Activated gamma-delta T cell (primary cell): ENCODE data around the gene DSC3.

Experiments
- DNase-seq: peaks from one replicate; lab custom pipeline; 2025; lab: John Stamatoyannopoulos, UW
- total RNA-seq, 2 donors: gene quantifications; one replicate each; lab custom pipeline; 2026; lab: John Stamatoyannopoulos, UW

The DSC3 gene
- total RNA-seq = 0.31 to 0.36 reads per million in 2 donors

DNA sequence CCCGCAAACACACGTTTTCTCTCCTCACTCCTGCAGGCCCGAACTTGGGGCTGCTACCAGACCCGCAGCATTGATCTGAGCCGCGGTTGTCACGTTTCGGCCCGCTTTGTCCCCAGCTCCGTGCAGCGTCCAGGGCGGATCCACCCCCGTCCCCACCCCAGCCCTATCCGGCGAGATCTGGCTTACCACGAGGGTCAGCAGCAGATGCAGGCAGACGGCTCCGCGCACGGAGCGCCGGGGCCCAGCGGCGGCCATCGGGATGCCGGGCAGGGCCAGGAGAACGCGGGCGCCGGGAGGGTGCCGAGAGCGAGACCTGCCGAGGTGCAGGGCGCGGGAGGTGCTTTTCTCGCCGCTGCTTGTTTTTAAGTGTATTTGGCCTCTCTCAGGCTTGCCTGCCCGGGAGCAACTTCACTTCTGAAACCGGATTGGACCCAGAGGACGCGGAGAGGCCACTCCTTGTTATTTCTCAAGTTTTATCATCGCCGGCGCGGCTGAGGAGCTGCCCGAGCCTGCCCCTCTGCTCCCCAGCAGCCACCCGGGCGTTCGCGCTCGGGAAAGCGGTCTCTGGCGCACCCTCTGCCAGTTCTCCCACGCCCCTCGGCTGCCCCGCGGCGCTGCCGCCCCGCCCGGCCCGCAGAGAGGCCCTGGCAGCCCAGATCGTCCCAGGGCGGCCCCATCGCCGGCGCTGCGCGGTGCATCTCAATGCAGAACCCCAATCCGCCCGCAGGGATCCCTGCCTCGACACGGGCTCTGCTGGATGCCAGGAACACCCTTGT lies at the start of gene DSC3:
DSC3 (minus strand) TSS at position 337 of the 776 bp plus-strand sequence; CDS start at position 255, 82 bp downstream.
- no peak for DNase-seq

DNA sequence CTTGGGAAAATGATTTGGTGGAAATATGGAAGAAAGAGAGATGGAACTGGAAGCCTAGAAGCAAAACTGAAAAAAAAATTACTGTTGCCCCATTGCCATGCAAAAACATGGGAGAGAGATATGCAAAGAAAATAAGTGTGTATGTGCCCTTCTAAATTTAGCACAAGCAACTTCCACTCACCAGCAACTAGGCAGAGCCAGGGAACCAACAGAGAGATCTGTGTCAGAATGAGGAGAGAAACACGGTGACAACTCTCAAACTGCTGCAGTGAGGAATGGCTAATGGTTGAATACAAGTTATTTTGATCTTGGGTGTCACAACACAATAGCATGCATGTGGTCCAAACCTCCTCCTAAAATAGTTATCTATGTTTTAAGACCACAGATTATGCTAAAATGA lies 48.8 kb upstream of the DSC3 start:
- no peak for DNase-seq

DNA sequence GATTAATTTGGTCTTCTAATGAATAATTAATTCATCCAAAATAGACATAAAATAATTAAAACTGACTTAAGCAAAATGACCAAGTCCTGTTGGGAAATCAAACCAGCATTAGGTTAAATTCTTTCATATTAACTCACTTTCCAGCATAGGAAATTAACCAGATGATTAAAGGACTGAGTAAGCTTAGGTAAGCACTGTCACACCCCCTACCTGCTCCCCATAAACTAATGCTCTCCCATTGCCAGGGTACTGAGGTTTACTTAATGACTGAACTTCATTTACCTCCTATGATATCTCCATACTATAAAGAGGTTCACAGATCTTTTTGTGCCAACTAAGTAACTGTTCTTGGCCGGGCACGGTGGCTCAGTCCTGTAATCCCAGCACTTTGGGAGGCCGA lies 46.0 kb upstream of the DSC3 start:
- DNase-seq = no peak

DNA sequence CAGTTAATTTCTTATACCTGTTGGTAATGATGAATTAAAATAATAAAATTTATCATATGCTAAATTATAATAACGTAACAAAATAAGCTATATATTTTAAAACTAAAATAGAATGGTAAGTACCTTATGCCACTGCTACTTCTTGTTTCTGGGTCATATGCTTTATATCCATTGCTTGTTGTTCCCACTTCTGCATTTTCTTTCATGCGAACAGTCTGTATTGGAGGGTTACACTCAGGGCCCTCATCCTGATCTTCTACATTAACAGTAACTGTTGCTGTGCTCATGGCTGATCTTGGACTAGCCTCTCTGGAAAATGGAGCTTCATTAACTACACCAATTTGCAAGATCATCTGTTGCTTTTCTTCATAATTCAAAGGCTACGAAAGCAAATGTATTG lies 37.4 kb upstream of the DSC3 start:
- no peak for DNase-seq

DNA sequence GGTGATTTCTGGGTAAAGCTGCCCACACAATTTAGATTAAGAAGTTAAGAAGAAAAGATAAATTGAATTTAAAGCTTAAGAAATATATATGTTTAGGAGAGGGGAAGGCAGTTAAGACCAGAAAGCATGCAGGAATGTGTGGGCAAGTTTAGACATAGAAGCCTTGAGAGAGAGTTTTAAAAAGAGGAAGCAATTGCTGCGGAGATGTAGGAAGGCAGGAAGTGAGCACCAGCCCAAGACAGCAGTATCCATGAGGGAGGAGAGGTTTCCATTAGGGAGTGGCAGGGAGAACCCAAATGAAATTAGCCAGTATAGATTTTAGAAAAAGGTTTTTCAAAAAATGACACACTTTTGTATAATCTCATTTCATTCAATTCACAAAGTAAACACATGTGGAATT lies 35.3 kb upstream of the DSC3 start:
- no peak for DNase-seq

DNA sequence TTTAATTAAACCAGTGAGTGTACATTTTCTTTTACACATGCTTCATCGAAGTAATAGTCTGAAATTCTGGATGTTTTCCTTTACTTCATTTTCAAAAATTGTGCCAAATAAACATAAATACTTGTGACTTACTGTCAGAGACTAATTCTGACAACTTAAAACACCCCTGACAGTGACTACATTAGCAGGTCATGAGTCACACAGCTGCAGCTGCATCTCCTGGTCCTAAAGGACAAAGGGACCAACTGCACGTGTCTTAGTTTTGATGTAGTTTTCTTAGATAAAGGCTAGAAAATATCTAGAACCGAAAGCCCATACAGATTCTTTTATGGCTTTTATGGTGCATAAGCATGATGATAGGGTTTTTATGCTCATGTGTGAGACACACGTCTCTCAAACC lies 29.6 kb upstream of the DSC3 start:
- DNase-seq = no peak

DNA sequence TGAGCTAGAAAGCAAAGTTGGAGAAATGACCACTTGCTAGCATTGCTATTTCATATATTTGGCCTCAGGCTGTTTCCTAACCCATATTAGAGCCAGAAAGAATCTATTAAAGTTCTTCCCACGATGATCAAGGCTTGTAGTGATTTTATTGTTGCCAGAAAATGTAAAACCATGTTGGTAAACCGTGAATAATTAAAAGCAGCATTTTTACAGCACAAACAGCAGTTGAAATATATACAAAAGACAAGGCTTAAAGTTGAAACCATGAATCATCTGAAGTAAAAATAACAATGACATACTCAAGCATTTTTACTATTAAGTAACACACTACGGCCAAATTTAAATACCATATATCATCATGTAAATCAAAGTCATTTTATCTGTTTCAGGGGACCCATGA lies 27.7 kb upstream of the DSC3 start:
- no peak for DNase-seq

DNA sequence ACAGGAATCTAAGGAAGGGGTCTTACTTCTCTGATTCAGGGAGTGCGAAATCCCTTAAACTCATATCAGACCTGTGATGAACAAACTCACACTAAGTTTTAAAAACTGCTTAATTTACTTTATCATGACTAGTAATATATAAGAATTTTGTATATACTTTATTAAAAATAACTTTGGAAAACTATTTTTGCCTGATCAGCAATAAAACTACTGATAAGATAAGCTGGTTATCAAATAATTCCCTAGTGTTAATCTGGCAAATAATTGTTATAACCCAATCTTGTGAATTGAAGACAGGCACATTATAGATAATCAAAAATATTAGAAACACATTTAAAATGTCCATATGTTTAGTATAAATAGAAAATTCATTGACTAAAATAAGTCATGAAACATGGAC lies 23.7 kb upstream of the DSC3 start:
- DNase-seq = no peak

DNA sequence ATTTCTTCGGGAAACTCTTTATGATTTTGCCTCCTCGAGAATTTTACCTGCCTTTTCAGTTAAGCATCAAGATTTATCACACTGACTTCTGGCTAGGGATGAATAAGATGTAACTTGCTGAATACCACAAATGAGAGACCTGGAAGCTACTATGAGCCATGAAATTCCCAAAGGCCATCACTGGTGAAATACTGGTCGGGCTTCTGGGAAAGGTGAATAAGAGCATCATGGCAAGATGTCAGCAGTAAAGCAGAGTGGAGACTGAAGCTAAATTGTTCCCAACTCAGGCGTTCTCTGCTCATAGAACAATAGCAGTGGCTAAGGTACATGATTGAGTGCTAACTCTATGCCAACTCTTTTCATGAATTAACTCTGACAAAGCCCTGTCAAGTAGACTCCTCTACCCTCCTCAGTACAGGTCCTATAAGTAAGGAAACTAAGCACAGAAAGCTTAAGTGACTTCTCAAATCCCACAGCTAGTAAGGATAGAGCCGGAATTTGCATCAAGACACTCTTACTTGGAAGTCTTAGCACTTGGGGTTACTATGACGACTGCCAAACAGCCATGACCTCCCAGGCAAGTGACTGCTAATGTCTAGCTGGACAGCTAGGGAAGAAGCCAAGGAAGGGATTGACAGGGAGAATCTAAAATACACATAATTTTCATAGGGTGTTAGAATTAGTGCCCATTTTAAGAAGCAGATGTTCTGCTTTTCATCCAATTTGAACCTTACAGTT lies 22.7 kb upstream of the DSC3 start:
- no peak for DNase-seq

DNA sequence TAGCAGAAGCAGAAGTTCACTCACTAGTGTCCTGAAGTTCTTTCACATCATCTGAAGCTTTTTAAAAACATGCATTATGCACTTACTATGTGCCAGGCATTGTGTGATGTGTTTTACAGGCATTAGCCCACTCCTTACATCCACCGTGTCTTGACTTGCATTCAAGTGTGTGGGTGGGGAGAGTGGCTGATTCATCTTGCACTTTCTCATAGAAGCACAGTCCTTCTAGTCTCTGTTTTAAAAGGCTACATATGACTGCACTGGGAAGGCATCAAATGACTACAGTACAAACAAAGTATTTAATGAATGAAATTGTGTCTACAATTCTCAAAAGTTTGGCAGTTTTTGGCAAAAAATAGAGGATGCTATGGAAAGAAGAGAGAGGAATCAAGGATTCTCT lies 21.6 kb upstream of the DSC3 start:
- no peak for DNase-seq

DNA sequence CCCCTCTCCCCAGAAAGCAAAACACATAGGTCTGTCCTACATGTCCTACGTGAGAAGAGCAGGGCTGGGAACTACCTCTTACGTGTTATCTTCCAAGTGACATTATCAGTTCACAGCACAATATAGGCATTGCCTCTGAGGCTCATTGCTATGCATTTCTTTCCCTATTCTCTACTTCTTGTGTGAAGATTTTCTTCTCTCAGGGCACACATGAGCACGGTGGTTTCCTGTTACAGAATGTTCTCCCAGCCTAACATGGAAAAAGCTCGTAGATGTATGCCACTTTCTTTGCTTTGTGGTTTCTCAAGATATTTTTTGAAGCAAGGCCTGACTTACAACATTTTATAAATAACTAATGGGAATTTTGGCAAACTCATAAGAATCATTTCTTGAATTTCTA lies 19.4 kb upstream of the DSC3 start:
- DNase-seq = no peak

DNA sequence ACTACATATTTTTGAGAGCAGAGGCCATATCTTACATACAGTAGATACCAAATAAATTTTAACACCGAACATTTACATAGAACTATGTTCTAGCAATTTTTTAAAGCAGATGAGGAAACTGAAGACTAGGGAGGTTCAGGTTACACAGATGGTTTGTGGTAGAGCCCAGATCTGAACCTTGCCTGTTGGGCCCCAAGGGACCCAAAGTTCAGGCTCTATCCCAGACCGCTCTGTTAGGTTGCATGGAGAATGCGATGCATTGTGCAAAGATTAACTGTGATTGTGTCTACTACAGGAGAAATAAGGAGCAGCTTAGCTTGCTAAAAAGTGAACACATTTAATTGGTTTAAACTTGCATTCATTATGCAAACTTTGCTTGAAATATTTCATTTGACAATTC lies 16.4 kb upstream of the DSC3 start:
- no peak for DNase-seq

DNA sequence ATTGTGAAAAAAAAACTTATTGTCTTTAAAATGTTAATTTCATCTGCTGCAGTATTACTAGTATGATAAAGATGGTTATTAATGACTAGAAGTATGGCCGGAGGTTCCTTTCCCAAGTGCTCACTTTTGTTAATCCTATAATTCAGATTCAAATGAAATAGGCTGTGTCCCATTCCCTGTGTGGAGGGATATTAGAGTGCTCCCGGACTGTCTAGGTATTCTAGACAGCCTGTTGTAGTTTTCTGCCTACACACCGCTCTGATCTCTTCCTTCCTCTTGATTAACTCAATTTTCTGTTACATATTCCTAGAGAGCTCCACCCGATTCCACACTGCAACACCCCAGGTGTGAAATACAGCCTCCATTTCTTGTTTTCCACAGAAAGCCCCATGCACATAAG lies 15.4 kb upstream of the DSC3 start:
- no peak for DNase-seq

DNA sequence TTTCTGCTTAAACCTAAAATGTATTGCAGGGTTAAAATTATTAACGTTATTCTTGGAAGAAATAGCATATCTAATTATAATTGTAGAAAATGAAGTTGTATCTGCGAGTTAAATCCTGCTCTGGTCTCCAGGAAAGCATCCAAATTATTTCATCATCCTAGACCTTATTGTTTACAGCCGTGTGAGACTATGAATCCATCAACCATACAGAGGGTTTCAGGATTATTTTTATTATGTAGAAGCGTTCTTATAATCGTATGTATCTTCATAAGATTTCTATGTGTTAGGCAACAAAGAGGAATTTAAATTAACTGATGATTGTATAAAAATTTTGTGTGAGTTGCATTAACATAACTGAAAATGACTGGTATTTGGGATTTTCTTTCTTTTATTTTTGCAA lies 14.5 kb upstream of the DSC3 start:
- no peak for DNase-seq

DNA sequence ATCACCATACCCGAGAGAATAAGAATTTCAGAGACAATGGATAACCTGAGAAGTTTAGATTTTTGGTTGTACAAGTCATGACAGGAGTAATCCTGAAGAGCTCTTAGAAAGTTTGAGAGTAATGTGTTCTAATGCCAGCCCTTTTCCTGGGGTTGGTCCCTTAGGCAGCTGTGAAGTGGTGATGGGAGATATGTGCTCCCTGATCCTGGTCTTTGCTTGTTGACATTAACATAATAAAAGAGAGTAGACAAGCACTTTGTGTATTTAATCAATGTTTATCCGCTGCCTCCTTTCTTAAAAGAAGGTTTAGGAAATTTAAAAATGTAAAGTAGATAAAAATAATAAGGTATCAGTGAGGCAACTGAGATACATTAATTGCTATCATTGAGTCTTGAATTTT lies 13.8 kb upstream of the DSC3 start:
- no peak for DNase-seq

DNA sequence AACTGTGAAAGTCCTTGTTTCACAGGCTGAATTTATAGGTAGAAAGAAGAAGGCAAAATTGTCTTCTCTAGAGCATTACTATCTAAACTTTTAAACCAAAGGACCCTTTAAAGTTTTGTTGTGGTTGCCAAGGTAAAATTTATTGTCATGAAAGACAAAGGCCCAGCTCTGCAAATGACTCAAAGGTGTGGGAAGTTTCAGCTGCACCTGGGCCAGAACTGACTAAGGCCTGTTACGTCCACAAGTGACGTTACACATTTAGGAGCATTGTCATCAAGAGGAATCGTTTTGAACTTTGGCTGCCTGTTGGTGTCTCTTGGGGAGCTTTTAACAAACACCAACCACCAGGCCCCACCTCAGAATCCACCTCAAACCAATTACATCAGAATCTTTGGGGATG lies 8.1 kb upstream of the DSC3 start:
- no peak for DNase-seq

DNA sequence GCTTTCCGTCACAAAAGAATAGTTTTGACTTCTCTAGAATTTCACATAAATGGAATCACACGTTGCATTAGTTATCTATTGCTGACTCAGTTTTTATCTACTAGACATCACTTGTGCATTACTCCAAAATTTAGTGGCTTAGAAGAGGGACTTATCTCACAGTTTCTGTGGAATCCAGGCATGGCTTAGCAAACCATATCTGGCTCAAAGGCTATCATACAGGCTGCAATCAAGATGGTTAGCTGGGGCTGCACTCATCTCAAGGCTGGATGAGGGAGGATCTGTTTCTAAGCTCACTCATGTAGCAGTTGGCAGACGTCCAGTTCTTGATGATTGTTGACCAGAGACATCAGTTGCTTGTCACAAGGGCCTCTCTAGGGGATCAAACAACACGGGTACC lies 6.6 kb upstream of the DSC3 start:
- DNase-seq = no peak

DNA sequence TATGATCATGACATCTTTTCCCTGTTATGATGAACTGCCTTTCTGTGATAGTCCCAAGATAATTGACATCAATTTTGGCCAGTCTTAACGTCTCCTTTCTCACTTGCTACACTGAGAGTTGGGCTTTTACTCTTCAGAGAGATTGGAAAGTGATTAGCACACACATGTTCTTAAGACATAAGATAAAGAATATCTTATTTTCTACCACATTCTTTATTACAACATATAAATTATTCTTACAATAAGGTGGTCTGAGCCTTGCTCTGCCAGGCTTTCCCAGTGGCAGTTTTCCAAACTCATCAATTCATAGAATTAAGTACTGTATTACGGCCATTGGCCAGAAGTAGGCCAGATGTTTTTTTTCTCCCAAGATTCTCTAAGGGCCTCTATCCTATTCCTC lies 5.7 kb upstream of the DSC3 start:
- no peak for DNase-seq

DNA sequence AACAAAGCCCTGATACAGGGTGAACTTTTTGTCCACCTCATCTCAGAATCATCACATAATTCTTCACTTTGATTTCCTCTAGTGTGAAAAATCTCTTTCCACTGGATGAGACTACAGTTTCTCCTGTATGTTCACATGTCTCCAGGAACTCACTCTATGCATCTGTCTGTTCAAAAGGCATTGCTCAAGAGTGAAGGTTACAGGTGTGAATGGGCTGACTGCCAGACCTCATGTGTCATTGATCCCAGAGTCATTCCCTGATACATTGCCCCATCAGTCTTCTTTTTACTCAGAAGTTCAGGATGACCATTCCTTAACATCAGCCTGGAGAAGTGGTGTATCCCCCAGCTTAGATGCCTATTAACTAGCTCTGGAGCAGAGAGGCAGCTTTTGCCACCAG lies 4.4 kb upstream of the DSC3 start:
- no peak for DNase-seq

DNA sequence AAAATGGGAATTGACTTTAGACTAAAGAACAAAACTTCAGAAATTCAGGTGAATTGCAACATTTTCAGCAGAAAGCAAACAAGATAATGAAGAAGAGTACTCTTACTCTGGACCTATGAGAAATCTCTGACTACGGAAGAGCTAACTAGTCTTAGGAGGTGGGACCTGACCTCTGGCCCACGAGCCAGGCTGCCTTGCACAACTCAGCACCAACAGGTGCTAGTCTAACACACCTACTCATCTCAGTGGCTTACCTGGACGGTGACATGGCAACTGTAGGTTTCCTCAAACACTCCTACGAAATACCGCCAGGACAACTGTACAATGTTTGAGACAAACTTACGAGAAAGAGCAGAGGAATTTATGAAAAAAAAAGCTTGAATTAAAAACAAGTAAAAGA lies 3.1 kb upstream of the DSC3 start:
- no peak for DNase-seq

DNA sequence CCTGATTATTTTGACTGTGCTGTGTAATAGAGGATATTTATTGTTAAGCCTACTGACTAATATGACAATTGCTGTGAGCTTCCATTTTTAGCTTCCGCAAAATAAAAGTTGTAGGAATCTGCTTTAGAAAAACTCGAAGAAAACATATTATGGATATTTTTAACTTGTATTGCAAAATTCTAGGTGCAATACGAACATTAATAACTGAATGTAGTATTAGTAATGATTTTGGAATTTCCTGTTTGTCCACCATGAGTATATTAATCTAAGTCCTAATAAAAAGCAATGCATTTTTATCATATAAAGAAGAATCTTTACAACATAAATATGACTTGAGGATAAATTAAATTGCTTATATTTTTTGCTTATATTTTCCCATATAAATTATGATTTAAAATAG lies 2.4 kb upstream of the DSC3 start:
- no peak for DNase-seq

DNA sequence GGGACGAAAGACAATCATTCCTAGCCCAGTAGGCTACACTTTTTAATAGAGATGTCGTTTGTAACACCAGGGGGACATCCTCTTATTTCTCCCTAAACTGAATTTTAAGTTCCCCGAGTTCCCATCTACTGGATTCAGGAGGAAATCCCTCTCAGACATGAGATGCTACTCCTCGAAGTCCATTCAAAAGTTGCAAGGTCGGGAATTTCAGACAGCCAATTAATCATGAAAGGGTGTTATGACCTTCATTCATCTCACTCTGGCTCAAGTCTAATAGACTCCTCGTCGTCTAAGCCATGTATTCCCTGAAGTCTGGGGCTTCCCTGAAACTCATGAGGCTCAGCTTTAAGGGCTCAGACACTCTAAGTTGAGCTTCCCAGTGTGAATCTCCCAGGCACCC lies 1.2 kb upstream of the DSC3 start:
- no peak for DNase-seq

DNA sequence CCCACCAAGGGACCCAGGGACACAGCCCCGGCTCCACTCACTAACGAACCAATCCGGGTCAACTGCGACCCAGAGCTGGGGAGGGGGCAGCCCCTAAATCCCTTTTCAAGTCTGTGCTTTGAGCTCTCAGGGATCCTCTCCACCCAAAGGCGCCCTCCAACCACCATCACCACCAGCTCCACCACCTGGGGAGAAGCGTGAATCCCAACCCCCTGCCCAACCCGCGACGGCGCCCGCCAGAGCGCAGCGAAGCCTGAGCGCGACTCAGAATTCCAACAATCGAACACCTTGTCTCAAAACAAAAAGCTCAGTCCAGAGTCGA lies 497 bp downstream of the DSC3 start:
- DNase-seq = no peak
